ENCODE data around the gene RELL1. TPM values are rescaled to one million over a fixed set of nuclear protein-coding genes. Genes with fewer than 3 reads are reported as not detected.

RELL1 gene
- total RNA-seq, 1 donor from 2014 or later, result 22.2 TPM

GRCh38 chr4:37595875-37596680 lies 90.1 kb downstream of the RELL1 start:
- DNase-seq (ENCODE audit: low spot score), result no peak
- peaks cover 11% of the 10 kb centered on the region for H3K4me1 Mint-ChIP-seq (ENCODE audit: low read depth)
- H3K27me3 Mint-ChIP-seq (ENCODE audit: low read depth), result no peaks in the 10 kb centered on the region
- intact Hi-C loops (cut with micrococcal nuclease), result no loop called here
- no peaks in the 10 kb centered on the region for H3K9me3 Mint-ChIP-seq
- H3K27ac Mint-ChIP-seq, result no peak overlapping the region
- no peak overlapping the region for H3K4me3 Mint-ChIP-seq (ENCODE audit: low read depth)
- H3K36me3 Mint-ChIP-seq (ENCODE audit: low read depth), result no peaks in the 10 kb centered on the region

GRCh38 chr4:37594099-37594498 lies 92.1 kb downstream of the RELL1 start:
- no peaks in the 10 kb centered on the region for H3K9me3 Mint-ChIP-seq

GRCh38 chr4:37591349-37591748 lies 94.8 kb downstream of the RELL1 start:
- no peak overlapping the region for H3K4me3 Mint-ChIP-seq (ENCODE audit: low read depth)
- no peaks in the 10 kb centered on the region for H3K4me1 Mint-ChIP-seq (ENCODE audit: low read depth)
- H3K27ac Mint-ChIP-seq, result no peak overlapping the region
- no peak for DNase-seq (ENCODE audit: low spot score)
- intact Hi-C loops (cut with micrococcal nuclease), result no loop called here
- no peaks in the 10 kb centered on the region for H3K9me3 Mint-ChIP-seq
- no peaks in the 10 kb centered on the region for H3K27me3 Mint-ChIP-seq (ENCODE audit: low read depth)
- no peaks in the 10 kb centered on the region for H3K36me3 Mint-ChIP-seq (ENCODE audit: low read depth)

More at GRCh38 chr4:37594099-37594498, 92.1 kb downstream of the RELL1 start:
- DNase-seq (ENCODE audit: low spot score), result no peak
- no peaks in the 10 kb centered on the region for H3K36me3 Mint-ChIP-seq (ENCODE audit: low read depth)
- no peak overlapping the region for H3K27ac Mint-ChIP-seq
- H3K27me3 Mint-ChIP-seq (ENCODE audit: low read depth), result no peaks in the 10 kb centered on the region
- intact Hi-C loops (cut with micrococcal nuclease), result no loop called here
- peaks cover 7% of the 10 kb centered on the region for H3K4me1 Mint-ChIP-seq (ENCODE audit: low read depth)
- no peak overlapping the region for H3K4me3 Mint-ChIP-seq (ENCODE audit: low read depth)

- no peaks in the 10 kb centered on the region for H3K9me3 Mint-ChIP-seq
- H3K27ac Mint-ChIP-seq, result no peak overlapping the region
- H3K27me3 Mint-ChIP-seq (ENCODE audit: low read depth), result no peaks in the 10 kb centered on the region
- H3K36me3 Mint-ChIP-seq (ENCODE audit: low read depth), result no peaks in the 10 kb centered on the region
- DNase-seq (ENCODE audit: low spot score), result no peak
- no peak overlapping the region for H3K4me3 Mint-ChIP-seq (ENCODE audit: low read depth)
- H3K4me1 Mint-ChIP-seq (ENCODE audit: low read depth), result no peaks in the 10 kb centered on the region
- intact Hi-C loops (cut with micrococcal nuclease), result no loop called here
Observed at GRCh38 chr4:37590016-37590415, 96.2 kb downstream of the RELL1 start.

GRCh38 chr4:37588150-37588549 lies 98.0 kb downstream of the RELL1 start:
- Mint-ChIP-seq H3K4me1 (ENCODE audit: low read depth) (no peaks in the 10 kb centered on the region), H3K9me3 (no peaks in the 10 kb centered on the region), H3K4me3 (ENCODE audit: low read depth) (no peak overlapping the region), H3K27ac (no peak overlapping the region), H3K27me3 (ENCODE audit: low read depth) (peaks cover 12% of the 10 kb centered on the region), H3K36me3 (ENCODE audit: low read depth) (no peaks in the 10 kb centered on the region)
- intact Hi-C loops (cut with micrococcal nuclease), result no loop called here
- no peak for DNase-seq (ENCODE audit: low spot score)

GRCh38 chr4:37586194-37586593 lies 100.0 kb downstream of the RELL1 start:
- DNase-seq (ENCODE audit: low spot score), result no peak
- intact Hi-C loops (cut with micrococcal nuclease), result no loop called here
- Mint-ChIP-seq H3K4me1 (ENCODE audit: low read depth) (no peaks in the 10 kb centered on the region), H3K27ac (no peak overlapping the region), H3K27me3 (ENCODE audit: low read depth) (peaks cover 12% of the 10 kb centered on the region), H3K36me3 (ENCODE audit: low read depth) (no peaks in the 10 kb centered on the region), H3K4me3 (ENCODE audit: low read depth) (no peak overlapping the region), H3K9me3 (peaks cover 7% of the 10 kb centered on the region)

- Mint-ChIP-seq H3K9me3 (peaks cover 19% of the 10 kb centered on the region), H3K27ac (no peak overlapping the region), H3K4me1 (ENCODE audit: low read depth) (no peaks in the 10 kb centered on the region), H3K36me3 (ENCODE audit: low read depth) (no peaks in the 10 kb centered on the region), H3K27me3 (ENCODE audit: low read depth) (peaks cover 15% of the 10 kb centered on the region), H3K4me3 (ENCODE audit: low read depth) (no peak overlapping the region)
- intact Hi-C loops (cut with micrococcal nuclease), result no loop called here
- no peak for DNase-seq (ENCODE audit: low spot score)
Observed at GRCh38 chr4:37584493-37585060, 101.6 kb downstream of the RELL1 start.

- Mint-ChIP-seq H3K27ac (no peak overlapping the region), H3K36me3 (ENCODE audit: low read depth) (no peaks in the 10 kb centered on the region), H3K4me1 (ENCODE audit: low read depth) (no peaks in the 10 kb centered on the region), H3K27me3 (ENCODE audit: low read depth) (peaks cover 15% of the 10 kb centered on the region), H3K9me3 (peaks cover 24% of the 10 kb centered on the region), H3K4me3 (ENCODE audit: low read depth) (no peak overlapping the region)
- intact Hi-C loops (cut with micrococcal nuclease), result no loop called here
- no peak for DNase-seq (ENCODE audit: low spot score)
Observed at GRCh38 chr4:37584071-37584470, 102.1 kb downstream of the RELL1 start.

GRCh38 chr4:37573566-37573965 lies 112.6 kb downstream of the RELL1 start:
- Mint-ChIP-seq H3K36me3 (ENCODE audit: low read depth) (no peaks in the 10 kb centered on the region), H3K4me1 (ENCODE audit: low read depth) (no peaks in the 10 kb centered on the region), H3K27ac (no peak overlapping the region), H3K4me3 (ENCODE audit: low read depth) (no peak overlapping the region), H3K9me3 (peaks cover 5% of the 10 kb centered on the region), H3K27me3 (ENCODE audit: low read depth) (peaks cover 24% of the 10 kb centered on the region)
- intact Hi-C loops (cut with micrococcal nuclease), result no loop called here
- no peak for DNase-seq (ENCODE audit: low spot score)

GRCh38 chr4:37568489-37568888 lies 117.7 kb downstream of the RELL1 start:
- intact Hi-C loops (cut with micrococcal nuclease), result no loop called here
- H3K36me3 Mint-ChIP-seq (ENCODE audit: low read depth), result no peaks in the 10 kb centered on the region
- no peak overlapping the region for H3K27ac Mint-ChIP-seq
- H3K9me3 Mint-ChIP-seq, result no peaks in the 10 kb centered on the region
- no peaks in the 10 kb centered on the region for H3K27me3 Mint-ChIP-seq (ENCODE audit: low read depth)
- no peaks in the 10 kb centered on the region for H3K4me1 Mint-ChIP-seq (ENCODE audit: low read depth)
- H3K4me3 Mint-ChIP-seq (ENCODE audit: low read depth), result no peak overlapping the region
- no peak for DNase-seq (ENCODE audit: low spot score)

- Mint-ChIP-seq H3K36me3 (ENCODE audit: low read depth) (no peaks in the 10 kb centered on the region), H3K9me3 (no peaks in the 10 kb centered on the region), H3K27ac (no peak overlapping the region), H3K4me1 (ENCODE audit: low read depth) (no peaks in the 10 kb centered on the region), H3K4me3 (ENCODE audit: low read depth) (no peak overlapping the region), H3K27me3 (ENCODE audit: low read depth) (no peaks in the 10 kb centered on the region)
- intact Hi-C loops (cut with micrococcal nuclease), result no loop called here
- DNase-seq (ENCODE audit: low spot score), result no peak
Observed at GRCh38 chr4:37567836-37568235, 118.3 kb downstream of the RELL1 start.

GRCh38 chr4:37562592-37562991 lies 123.6 kb downstream of the RELL1 start:
- Mint-ChIP-seq H3K4me3 (ENCODE audit: low read depth) (no peak overlapping the region), H3K4me1 (ENCODE audit: low read depth) (no peaks in the 10 kb centered on the region), H3K27ac (no peak overlapping the region), H3K36me3 (ENCODE audit: low read depth) (no peaks in the 10 kb centered on the region), H3K9me3 (no peaks in the 10 kb centered on the region), H3K27me3 (ENCODE audit: low read depth) (no peaks in the 10 kb centered on the region)
- DNase-seq (ENCODE audit: low spot score), result no peak
- intact Hi-C loops (cut with micrococcal nuclease), result no loop called here

- Mint-ChIP-seq H3K36me3 (ENCODE audit: low read depth) (no peaks in the 10 kb centered on the region), H3K27ac (no peak overlapping the region), H3K9me3 (no peaks in the 10 kb centered on the region), H3K4me3 (ENCODE audit: low read depth) (no peak overlapping the region), H3K4me1 (ENCODE audit: low read depth) (no peaks in the 10 kb centered on the region), H3K27me3 (ENCODE audit: low read depth) (no peaks in the 10 kb centered on the region)
- DNase-seq (ENCODE audit: low spot score), result no peak
- intact Hi-C loops (cut with micrococcal nuclease), result no loop called here
Observed at GRCh38 chr4:37561803-37562207, 124.4 kb downstream of the RELL1 start.

Data from activated T-helper 2 cell treated with anti-CD3 and anti-CD28 coated beads, Interferon-gamma antibody, Interleukin-2, Interleukin-4, amounts not matched to agents 10 μg/mL and 5 μg/mL and 100 μg/mL, durations not matched to agents 14 hours and 24 hours and 36 hours (primary cell).